K562 (cell line): ENCODE measurements around the gene HAGHL. TPM values are rescaled to one million over a fixed set of nuclear protein-coding genes. Genes with fewer than 3 reads are reported as not detected.

Experiments used
- GTF2A2 ChIP-seq: IDR thresholded peaks from 2 replicates; pipeline ENCODE4 v1.6.1; 2016; ENCODE audit warnings: mild to moderate bottlenecking, missing genetic modification characterization, missing compliant biosample characterization
- MAFG ChIP-seq: fragments of 450-650 bp; conservative IDR thresholded peaks from 2 replicates; pipeline ENCODE4 v1.6.1; 2016; ENCODE audit warnings: missing genetic modification characterization, missing compliant biosample characterization
- polyA plus RNA-seq, 8 experiments: library from polyadenylated mRNA; depleted of rRNA in 4 of 8; stranded (reverse) in 5 of 8; unstranded in 3 of 8; fragments of >200 nt; fragmentation: Nextera tagmentation in 2 of 8; fragmentation: Illumina TruSeq in 1 of 8; extraction: Ambion mirVana in 2 of 8; extraction: Trizol in 1 of 8; gene quantifications; 2 replicates each; pipeline versions ENCODE4 v1.2.1 to v1.2.3, GENCODE V29; 2011 to 2014; ENCODE audit warnings: inconsistent platforms in 1 of 8, missing spikeins in 1 of 8
- total RNA-seq, 7 experiments: library from RNA; depleted of rRNA in 6 of 7; stranded (reverse); fragments of >200 nt in 6 of 7; fragmentation: Illumina TruSeq in 2 of 7; extraction: Trizol in 2 of 7; gene quantifications; 2 replicates each; pipeline versions ENCODE4 v1.2.1 to v1.2.3, GENCODE V29; 2011 to 2021; ENCODE audit warnings: low replicate concordance in 1 of 7
- TF ChIP-seq, protein P1 (sequence below): fragments of 450-650 bp; IDR thresholded peaks from 2 replicates; pipeline ENCODE4 v1.6.1; 2018; ENCODE audit not compliant: partially characterized antibody
- TF ChIP-seq, protein P2 (sequence below): sonication (generic); formaldehyde crosslinking; IDR thresholded peaks from 2 replicates; pipeline ENCODE4 v1.8.1; 2023; ENCODE audit warnings: mild to moderate bottlenecking, missing genetic modification reagents

Gene HAGHL
- total and polyA plus RNA-seq, 9 of the 15 experiments (the other 6 are each of a cell fraction or from before 2014, with no cell fraction given) = 0.31 to 83.4 (median 20.7) TPM

DNA sequence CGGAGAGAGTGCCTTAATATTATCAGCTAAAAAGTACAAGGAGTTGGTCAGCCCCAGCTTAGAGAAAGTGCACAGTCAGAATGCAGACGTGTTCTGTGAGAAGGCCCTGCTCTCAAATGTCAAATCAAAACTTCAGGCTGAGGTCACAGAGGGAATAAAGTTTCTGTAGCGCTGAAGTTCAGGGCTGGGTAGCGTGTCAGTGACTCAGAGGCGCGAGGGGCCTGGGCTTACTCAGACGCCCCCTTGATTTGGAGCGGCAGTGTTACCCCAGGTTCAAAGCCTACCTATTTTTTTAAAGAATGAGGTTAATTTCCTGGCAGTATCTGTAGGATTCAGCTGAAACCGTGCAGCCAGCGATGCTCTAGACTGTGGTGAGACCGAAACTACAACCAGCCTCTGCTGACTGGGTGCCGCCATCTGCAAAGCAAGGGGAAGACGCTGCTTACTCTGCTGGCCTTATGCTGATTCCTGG is 9.1 kb downstream of the HAGHL start (continued):
- TF ChIP-seq, protein P1, sequence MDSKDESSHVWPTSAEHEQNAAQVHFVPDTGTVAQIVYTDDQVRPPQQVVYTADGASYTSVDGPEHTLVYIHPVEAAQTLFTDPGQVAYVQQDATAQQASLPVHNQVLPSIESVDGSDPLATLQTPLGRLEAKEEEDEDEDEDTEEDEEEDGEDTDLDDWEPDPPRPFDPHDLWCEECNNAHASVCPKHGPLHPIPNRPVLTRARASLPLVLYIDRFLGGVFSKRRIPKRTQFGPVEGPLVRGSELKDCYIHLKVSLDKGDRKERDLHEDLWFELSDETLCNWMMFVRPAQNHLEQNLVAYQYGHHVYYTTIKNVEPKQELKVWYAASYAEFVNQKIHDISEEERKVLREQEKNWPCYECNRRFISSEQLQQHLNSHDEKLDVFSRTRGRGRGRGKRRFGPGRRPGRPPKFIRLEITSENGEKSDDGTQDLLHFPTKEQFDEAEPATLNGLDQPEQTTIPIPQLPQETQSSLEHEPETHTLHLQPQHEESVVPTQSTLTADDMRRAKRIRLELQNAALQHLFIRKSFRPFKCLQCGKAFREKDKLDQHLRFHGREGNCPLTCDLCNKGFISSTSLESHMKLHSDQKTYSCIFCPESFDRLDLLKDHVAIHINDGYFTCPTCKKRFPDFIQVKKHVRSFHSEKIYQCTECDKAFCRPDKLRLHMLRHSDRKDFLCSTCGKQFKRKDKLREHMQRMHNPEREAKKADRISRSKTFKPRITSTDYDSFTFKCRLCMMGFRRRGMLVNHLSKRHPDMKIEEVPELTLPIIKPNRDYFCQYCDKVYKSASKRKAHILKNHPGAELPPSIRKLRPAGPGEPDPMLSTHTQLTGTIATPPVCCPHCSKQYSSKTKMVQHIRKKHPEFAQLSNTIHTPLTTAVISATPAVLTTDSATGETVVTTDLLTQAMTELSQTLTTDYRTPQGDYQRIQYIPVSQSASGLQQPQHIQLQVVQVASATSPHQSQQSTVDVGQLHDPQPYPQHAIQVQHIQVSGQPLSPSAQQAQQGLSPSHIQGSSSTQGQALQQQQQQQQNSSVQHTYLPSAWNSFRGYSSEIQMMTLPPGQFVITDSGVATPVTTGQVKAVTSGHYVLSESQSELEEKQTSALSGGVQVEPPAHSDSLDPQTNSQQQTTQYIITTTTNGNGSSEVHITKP = peak; percentile 24
- TF ChIP-seq, protein P2, sequence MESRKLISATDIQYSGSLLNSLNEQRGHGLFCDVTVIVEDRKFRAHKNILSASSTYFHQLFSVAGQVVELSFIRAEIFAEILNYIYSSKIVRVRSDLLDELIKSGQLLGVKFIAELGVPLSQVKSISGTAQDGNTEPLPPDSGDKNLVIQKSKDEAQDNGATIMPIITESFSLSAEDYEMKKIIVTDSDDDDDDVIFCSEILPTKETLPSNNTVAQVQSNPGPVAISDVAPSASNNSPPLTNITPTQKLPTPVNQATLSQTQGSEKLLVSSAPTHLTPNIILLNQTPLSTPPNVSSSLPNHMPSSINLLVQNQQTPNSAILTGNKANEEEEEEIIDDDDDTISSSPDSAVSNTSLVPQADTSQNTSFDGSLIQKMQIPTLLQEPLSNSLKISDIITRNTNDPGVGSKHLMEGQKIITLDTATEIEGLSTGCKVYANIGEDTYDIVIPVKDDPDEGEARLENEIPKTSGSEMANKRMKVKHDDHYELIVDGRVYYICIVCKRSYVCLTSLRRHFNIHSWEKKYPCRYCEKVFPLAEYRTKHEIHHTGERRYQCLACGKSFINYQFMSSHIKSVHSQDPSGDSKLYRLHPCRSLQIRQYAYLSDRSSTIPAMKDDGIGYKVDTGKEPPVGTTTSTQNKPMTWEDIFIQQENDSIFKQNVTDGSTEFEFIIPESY (CRISPR knock-in tag) = peak; percentile 59; the same call in 1 of the 2 replicates
- TF ChIP-seq GTF2A2 (tag) (no peak), MAFG (tag) (peak; percentile 71)
- TF ChIP-seq, all 486 proteins: peak for 7
